HepG2 (cell line): ENCODE results near the gene SRP68. TPM values are rescaled to one million over a fixed set of nuclear protein-coding genes. Genes with fewer than 3 reads are reported as not detected.

ENCODE experiments used
- CC2D1A ChIP-seq: sonication (generic); formaldehyde crosslinking; IDR thresholded peaks from 2 replicates; pipeline ENCODE4 v1.8.1; 2023; ENCODE audit warnings: mild to moderate bottlenecking, missing genetic modification reagents
- DPF2 ChIP-seq: sonication (generic); formaldehyde crosslinking; IDR thresholded peaks from 2 replicates; pipeline ENCODE4 v1.4.0; 2020; ENCODE audit warnings: mild to moderate bottlenecking, low read depth, missing genetic modification reagents, borderline replicate concordance
- GMEB1 ChIP-seq: sonication (generic); formaldehyde crosslinking; IDR thresholded peaks from 2 replicates; pipeline ENCODE4 v1.5.1; 2020; ENCODE audit warnings: missing genetic modification reagents, mild to moderate bottlenecking, borderline replicate concordance
- KLF16 ChIP-seq, 2 experiments: sonication (generic) in 1 of 2; formaldehyde crosslinking in 1 of 2; IDR thresholded peaks; 2 replicates each; pipeline versions ENCODE4 v1.6.1 to v1.8.0; 2016 to 2023; ENCODE audit warnings: missing genetic modification reagents in 2 of 2, missing compliant biosample characterization in 1 of 2
- MAX ChIP-seq: IDR thresholded peaks from 2 replicates; pipeline ENCODE4 v1.6.1; 2012; ENCODE audit warnings: inconsistent platforms
- MED1 ChIP-seq: sonication (generic); formaldehyde crosslinking; IDR thresholded peaks from 2 replicates; pipeline ENCODE4 v1.4.0; 2020; ENCODE audit warnings: missing genetic modification reagents
- RXRA ChIP-seq: sonication (generic); formaldehyde crosslinking; IDR thresholded peaks from 2 replicates; pipeline ENCODE4 v1.5.1; 2020; ENCODE audit warnings: missing genetic modification reagents
- SALL1 ChIP-seq: sonication (generic); formaldehyde crosslinking; IDR thresholded peaks from 2 replicates; pipeline ENCODE4 v1.8.0; 2022; ENCODE audit warnings: mild to moderate bottlenecking, missing genetic modification reagents
- SAP130 ChIP-seq: IDR thresholded peaks from 2 replicates; pipeline ENCODE4 v1.6.1; 2016; ENCODE audit warnings: low read depth
- ZBTB33 ChIP-seq: sonication (generic); formaldehyde crosslinking; IDR thresholded peaks from 2 replicates; pipeline ENCODE4 v1.4.0; 2020; ENCODE audit warnings: missing genetic modification reagents
- ZBTB37 ChIP-seq: sonication (generic); formaldehyde crosslinking; IDR thresholded peaks from 2 replicates; pipeline ENCODE4 v1.4.0; 2020; ENCODE audit warnings: mild to moderate bottlenecking, missing genetic modification reagents
- ZEB1 ChIP-seq: IDR thresholded peaks from 2 replicates; pipeline ENCODE4 v1.6.1; 2012; ENCODE audit warnings: mild to moderate bottlenecking, low read depth, inconsistent platforms; ENCODE audit not compliant: insufficient replicate concordance
- ZNF235 ChIP-seq: sonication (generic); formaldehyde crosslinking; IDR thresholded peaks from 2 replicates; pipeline ENCODE4 v1.8.1; 2023; ENCODE audit warnings: mild to moderate bottlenecking, missing genetic modification reagents, borderline replicate concordance
- ZNF503 ChIP-seq: sonication (generic); formaldehyde crosslinking; IDR thresholded peaks from 2 replicates; pipeline ENCODE4 v1.4.0; 2020; ENCODE audit warnings: missing genetic modification reagents
- ZNF687 ChIP-seq: sonication (generic); formaldehyde crosslinking; IDR thresholded peaks from 2 replicates; pipeline ENCODE4 v1.5.1; 2020; ENCODE audit warnings: mild to moderate bottlenecking, missing genetic modification reagents, moderate library complexity
- ZNF747 ChIP-seq: sonication (generic); formaldehyde crosslinking; IDR thresholded peaks from 2 replicates; pipeline ENCODE4 v1.8.1; 2023; ENCODE audit warnings: missing genetic modification reagents, mild to moderate bottlenecking, borderline replicate concordance
- polyA plus RNA-seq, 8 experiments: library from polyadenylated mRNA; depleted of rRNA in 3 of 8; stranded (reverse) in 7 of 8; unstranded in 1 of 8; fragments of >200 nt; fragmentation: Illumina TruSeq in 4 of 8; extraction: Trizol in 4 of 8; gene quantifications; 2 replicates each; pipeline versions ENCODE4 v1.2.1 to v1.2.3, GENCODE V29; 2011 to 2016; ENCODE audit warnings: low read depth in 4 of 8, missing spikeins in 1 of 8, mixed read lengths in 1 of 8; ENCODE audit not compliant: insufficient read depth in 1 of 8
- total RNA-seq, 5 experiments: library from RNA; depleted of rRNA; stranded (reverse); fragments of >200 nt; fragmentation: Illumina TruSeq; extraction: Trizol; gene quantifications; 2 replicates each; pipeline ENCODE4 v1.2.3, GENCODE V29; 2016; ENCODE audit warnings: low read depth in 1 of 5

The SRP68 gene
- total and polyA plus RNA-seq, 2 of the 13 experiments (the other 11 are each of a cell fraction or from before 2014, with no cell fraction given) = 39.8 to 74.3 TPM

- TF ChIP-seq ZNF687 (CRISPR knock-in tag) (peak; percentile 91), ZEB1 (peak; percentile 69), KLF16 (CRISPR knock-in tag; IDR thresholded peaks at IDR 0.05) (0 out of 4 replicates have a peak, but pooled peaks of 1 of the 2 experiments have one; percentile 29), ZNF503 (CRISPR knock-in tag) (no peak), ZBTB37 (no peak), ZNF747 (CRISPR knock-in tag) (peak; percentile 45; the same call in 1 of the 2 replicates), ZNF235 (CRISPR knock-in tag) (no peak), SAP130 (peak; percentile 18; the same call in 1 of the 2 replicates), CC2D1A (CRISPR knock-in tag) (no peak), MED1 (peak; percentile 22; the same call in 1 of the 2 replicates), DPF2 (peak; percentile 15; the same call in 1 of the 2 replicates), SALL1 (peak; percentile 61; the same call in 1 of the 2 replicates), MAX (peak; percentile 56; the same call in 1 of the 2 replicates), ZBTB33 (CRISPR knock-in tag) (peak; percentile 80), RXRA (CRISPR knock-in tag) (peak; percentile 50; the same call in 1 of the 2 replicates), GMEB1 (no peak)
These were observed 76.9 kb downstream of the SRP68 start (continued) for GRCh38 chr17:75995385-75995925.
